ENCODE data around the gene CHEK1.
"Not testable (repeated sequence)": the region's sequence is repeated elsewhere in the genome, so short reads cannot be mapped to it uniquely, and the experiment has no call there.

The CHEK1 gene

GRCh38 chr11:125624756-125625213, at the start of gene CHEK1:
Gene CHEK1 (plus strand): TSS chr11:125625163. CDS start chr11:125626769, 1,606 bp downstream.
- no peak for DNase-seq (ENCODE audit: low read depth in 3 of 3, low spot score in 1 of 3)

GRCh38 chr11:125577181-125577580, 47.8 kb upstream of the CHEK1 start:
- not testable (repeated sequence) for DNase-seq (ENCODE audit: low read depth in 3 of 3, low spot score in 1 of 3)

- DNase-seq (ENCODE audit: low read depth in 3 of 3, low spot score in 1 of 3): no peak
Measured at GRCh38 chr11:125578783-125579182, 46.2 kb upstream of the CHEK1 start.

- DNase-seq (ENCODE audit: low read depth in 3 of 3, low spot score in 1 of 3): no peak
Measured at GRCh38 chr11:125579811-125580210, 45.2 kb upstream of the CHEK1 start.

GRCh38 chr11:125583496-125583895, 41.5 kb upstream of the CHEK1 start:
- DNase-seq (ENCODE audit: low read depth in 3 of 3, low spot score in 1 of 3): no peak

- DNase-seq (ENCODE audit: low read depth in 3 of 3, low spot score in 1 of 3): no peak
Measured at GRCh38 chr11:125585487-125585886, 39.5 kb upstream of the CHEK1 start.

GRCh38 chr11:125586623-125587022, 38.3 kb upstream of the CHEK1 start:
- DNase-seq (ENCODE audit: low read depth in 3 of 3, low spot score in 1 of 3): no peak

GRCh38 chr11:125587480-125587879, 37.5 kb upstream of the CHEK1 start:
- DNase-seq (ENCODE audit: low read depth in 3 of 3, low spot score in 1 of 3): no peak

- DNase-seq (ENCODE audit: low read depth in 3 of 3, low spot score in 1 of 3): no peak
Measured at GRCh38 chr11:125588505-125588904, 36.5 kb upstream of the CHEK1 start.

GRCh38 chr11:125591649-125592304, 33.2 kb upstream of the CHEK1 start:
- no peak for DNase-seq (ENCODE audit: low read depth in 3 of 3, low spot score in 1 of 3)

- DNase-seq (ENCODE audit: low read depth in 3 of 3, low spot score in 1 of 3): peak; percentile 94 to 97 (median 96)
Measured at GRCh38 chr11:125592305-125593113, 32.5 kb upstream of the CHEK1 start, which contains the start of gene STT3A. Gene STT3A (plus strand): TSS chr11:125592852. CDS start chr11:125595916, 3,064 bp downstream.

- no peak for DNase-seq (ENCODE audit: low read depth in 3 of 3, low spot score in 1 of 3)
Measured at GRCh38 chr11:125593114-125593820, 31.7 kb upstream of the CHEK1 start.

GRCh38 chr11:125594958-125595357, 30.0 kb upstream of the CHEK1 start:
- DNase-seq (ENCODE audit: low read depth in 3 of 3, low spot score in 1 of 3): no peak

GRCh38 chr11:125600663-125601062, 24.3 kb upstream of the CHEK1 start:
- DNase-seq (ENCODE audit: low read depth in 3 of 3, low spot score in 1 of 3): no peak

GRCh38 chr11:125603207-125603606, 21.8 kb upstream of the CHEK1 start:
- DNase-seq (ENCODE audit: low read depth in 3 of 3, low spot score in 1 of 3): no peak

- DNase-seq (ENCODE audit: low read depth in 3 of 3, low spot score in 1 of 3): no peak
Measured at GRCh38 chr11:125605417-125605816, 19.5 kb upstream of the CHEK1 start.

GRCh38 chr11:125609545-125609944, 15.4 kb upstream of the CHEK1 start:
- DNase-seq (ENCODE audit: low read depth in 3 of 3, low spot score in 1 of 3): no peak

GRCh38 chr11:125618383-125618782, 6.6 kb upstream of the CHEK1 start:
- DNase-seq (ENCODE audit: low read depth in 3 of 3, low spot score in 1 of 3): no peak

GRCh38 chr11:125621995-125622394, 3.0 kb upstream of the CHEK1 start:
- DNase-seq (ENCODE audit: low read depth in 3 of 3, low spot score in 1 of 3): no peak

GRCh38 chr11:125623064-125623463, 1.9 kb upstream of the CHEK1 start:
- no peak for DNase-seq (ENCODE audit: low read depth in 3 of 3, low spot score in 1 of 3)

GRCh38 chr11:125625225-125625629, 264 bp downstream of the CHEK1 start:
- DNase-seq (ENCODE audit: low read depth in 3 of 3, low spot score in 1 of 3): no peak

Data from stimulated activated CD4-positive, alpha-beta T cell treated with anti-CD3 and anti-CD28 coated beads, TNF-alpha, amount 100 ng/mL, for 1 hour (primary cell).